Measurements from ENCODE around the gene TRAPPC10.

Gene TRAPPC10

GRCh38 chr21:43969115-43969444 is 43.0 kb upstream of the TRAPPC10 start:
- Histone ChIP-seq H3K4me1 (ENCODE audit: control insufficient read depth, low read length) (no peaks in the 10 kb centered on the region), H3K36me3 (ENCODE audit: control insufficient read depth, low read length) (peaks cover 8% of the 10 kb centered on the region; the same call in 1 of the 2 replicates), H3K27ac (ENCODE audit: low read depth, low read length) (no peak overlapping the region), H3K9me2 (replicated peaks; ENCODE audit: control insufficient read depth, low read length) (no peaks in the 10 kb centered on the region), H3K4me3 (ENCODE audit: low read length) (no peak overlapping the region), H3K4me2 (ENCODE audit: low read length) (no peak overlapping the region), H3K79me2 (ENCODE audit: control insufficient read depth, low read length) (no peaks in the 10 kb centered on the region), H3K27me3 (ENCODE audit: control insufficient read depth, low read length) (no peaks in the 10 kb centered on the region), H3F3A (ENCODE audit: control insufficient read depth, insufficient read depth) (no peaks in the 10 kb centered on the region), H3K9me3 (ENCODE audit: control insufficient read depth, insufficient read depth, low read length) (no peaks in the 10 kb centered on the region), H4K20me1 (ENCODE audit: control insufficient read depth, insufficient read depth, low read depth, low read length) (no peaks in the 10 kb centered on the region)
- TF ChIP-seq EZH2phosphoT487 (IDR thresholded peaks at IDR 0.05; ENCODE audit: borderline replicate concordance, low read length) = no peak
- TF ChIP-seq, protein P1, sequence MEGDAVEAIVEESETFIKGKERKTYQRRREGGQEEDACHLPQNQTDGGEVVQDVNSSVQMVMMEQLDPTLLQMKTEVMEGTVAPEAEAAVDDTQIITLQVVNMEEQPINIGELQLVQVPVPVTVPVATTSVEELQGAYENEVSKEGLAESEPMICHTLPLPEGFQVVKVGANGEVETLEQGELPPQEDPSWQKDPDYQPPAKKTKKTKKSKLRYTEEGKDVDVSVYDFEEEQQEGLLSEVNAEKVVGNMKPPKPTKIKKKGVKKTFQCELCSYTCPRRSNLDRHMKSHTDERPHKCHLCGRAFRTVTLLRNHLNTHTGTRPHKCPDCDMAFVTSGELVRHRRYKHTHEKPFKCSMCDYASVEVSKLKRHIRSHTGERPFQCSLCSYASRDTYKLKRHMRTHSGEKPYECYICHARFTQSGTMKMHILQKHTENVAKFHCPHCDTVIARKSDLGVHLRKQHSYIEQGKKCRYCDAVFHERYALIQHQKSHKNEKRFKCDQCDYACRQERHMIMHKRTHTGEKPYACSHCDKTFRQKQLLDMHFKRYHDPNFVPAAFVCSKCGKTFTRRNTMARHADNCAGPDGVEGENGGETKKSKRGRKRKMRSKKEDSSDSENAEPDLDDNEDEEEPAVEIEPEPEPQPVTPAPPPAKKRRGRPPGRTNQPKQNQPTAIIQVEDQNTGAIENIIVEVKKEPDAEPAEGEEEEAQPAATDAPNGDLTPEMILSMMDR (IDR thresholded peaks at IDR 0.05; ENCODE audit: low read depth, low read length, poor library complexity, severe bottlenecking) = no peak

DNA sequence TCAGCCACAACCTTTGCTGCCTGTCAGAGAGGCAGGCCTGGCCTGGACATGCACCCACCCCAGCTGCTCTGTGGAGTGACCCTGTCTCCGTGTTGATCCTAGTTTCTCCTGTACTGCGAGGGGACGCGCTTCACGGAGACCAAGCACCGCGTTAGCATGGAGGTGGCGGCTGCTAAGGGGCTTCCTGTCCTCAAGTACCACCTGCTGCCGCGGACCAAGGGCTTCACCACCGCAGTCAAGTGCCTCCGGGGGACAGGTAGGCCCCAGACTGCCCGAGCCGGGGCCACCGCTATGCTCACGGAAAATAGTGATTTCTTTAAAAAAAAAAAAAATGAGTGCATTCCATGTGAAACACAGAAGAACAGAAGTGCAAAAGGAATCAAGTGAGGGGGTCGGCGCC is 41.6 kb upstream of the TRAPPC10 start:
- no peaks in the 10 kb centered on the region for H3K27me3 ChIP-seq (ENCODE audit: control insufficient read depth, low read length)
- H3K27ac ChIP-seq (ENCODE audit: low read depth, low read length) = no peak overlapping the region
- H3F3A ChIP-seq (ENCODE audit: control insufficient read depth, insufficient read depth) = no peaks in the 10 kb centered on the region
- no peaks in the 10 kb centered on the region for H3K9me3 ChIP-seq (ENCODE audit: control insufficient read depth, insufficient read depth, low read length)
- H3K36me3 ChIP-seq (ENCODE audit: control insufficient read depth, low read length) = peaks cover 8% of the 10 kb centered on the region; the same call in 1 of the 2 replicates
- H3K4me1 ChIP-seq (ENCODE audit: control insufficient read depth, low read length) = peaks cover 3% of the 10 kb centered on the region
- no peak overlapping the region for H3K4me3 ChIP-seq (ENCODE audit: low read length)
- no peaks in the 10 kb centered on the region for H3K79me2 ChIP-seq (ENCODE audit: control insufficient read depth, low read length)
- no peaks in the 10 kb centered on the region for H3K9me2 ChIP-seq (replicated peaks; ENCODE audit: control insufficient read depth, low read length)
- H4K20me1 ChIP-seq (ENCODE audit: control insufficient read depth, insufficient read depth, low read depth, low read length) = no peaks in the 10 kb centered on the region
- H3K4me2 ChIP-seq (ENCODE audit: low read length) = no peak overlapping the region
- no peak for TF ChIP-seq EZH2phosphoT487 (IDR thresholded peaks at IDR 0.05; ENCODE audit: borderline replicate concordance, low read length)
- TF ChIP-seq, protein P1 (IDR thresholded peaks at IDR 0.05; ENCODE audit: low read depth, low read length, poor library complexity, severe bottlenecking) = no peak

GRCh38 chr21:43971201-43971991 is 40.7 kb upstream of the TRAPPC10 start:
- Histone ChIP-seq H3K9me2 (replicated peaks; ENCODE audit: control insufficient read depth, low read length) (no peaks in the 10 kb centered on the region), H3K4me3 (ENCODE audit: low read length) (no peak overlapping the region), H3K27me3 (ENCODE audit: control insufficient read depth, low read length) (no peaks in the 10 kb centered on the region), H3K4me2 (ENCODE audit: low read length) (no peak overlapping the region), H3K27ac (ENCODE audit: low read depth, low read length) (no peak overlapping the region), H3K79me2 (ENCODE audit: control insufficient read depth, low read length) (no peaks in the 10 kb centered on the region), H3F3A (ENCODE audit: control insufficient read depth, insufficient read depth) (no peaks in the 10 kb centered on the region), H3K9me3 (ENCODE audit: control insufficient read depth, insufficient read depth, low read length) (no peaks in the 10 kb centered on the region), H3K36me3 (ENCODE audit: control insufficient read depth, low read length) (peaks cover 8% of the 10 kb centered on the region; the same call in 1 of the 2 replicates), H3K4me1 (ENCODE audit: control insufficient read depth, low read length) (peaks cover 3% of the 10 kb centered on the region), H4K20me1 (ENCODE audit: control insufficient read depth, insufficient read depth, low read depth, low read length) (no peaks in the 10 kb centered on the region)
- TF ChIP-seq, protein P1 (IDR thresholded peaks at IDR 0.05; ENCODE audit: low read depth, low read length, poor library complexity, severe bottlenecking) = no peak
- TF ChIP-seq EZH2phosphoT487 (IDR thresholded peaks at IDR 0.05; ENCODE audit: borderline replicate concordance, low read length) = no peak
